ENCODE measurements around the gene PIP4K2B. TPM values are rescaled to one million over a fixed set of nuclear protein-coding genes. Genes with fewer than 3 reads are reported as not detected.
A peak's percentile ranks its signal among the peaks of the same experiment; 100 is the strongest.

The PIP4K2B gene
- polyA plus RNA-seq, 1 donor from 2014 or later = 164 TPM

GRCh38 chr17:38729886-38730525 is 69.3 kb downstream of the PIP4K2B start, which contains the start of gene CISD3:
TSS of gene CISD3 (plus strand) at chr17:38730341. CDS start at chr17:38730359, 18 bp downstream.
- no peaks in the 10 kb centered on the region for H3K9me2 ChIP-seq (ENCODE audit: insufficient read depth, low read length)
- H3K79me2 ChIP-seq (replicated peaks; ENCODE audit: insufficient read depth, low read length) = no peaks in the 10 kb centered on the region
- H2AFZ ChIP-seq (ENCODE audit: low read depth, low read length) = no peak within 1 kb of the TSS
- peak within 1 kb of the TSS; percentile 51 for H3K4me2 ChIP-seq (ENCODE audit: low read length)
- TF ChIP-seq POLR2AphosphoS5 (IDR thresholded peaks at IDR 0.05) (no peak), REST (IDR thresholded peaks at IDR 0.05; ENCODE audit: borderline replicate concordance) (no peak), CTCF (IDR thresholded peaks at IDR 0.05; ENCODE audit: poor library complexity, severe bottlenecking) (peak; percentile 83), SMC3 (conservative IDR thresholded peaks at IDR 0.05; ENCODE audit: poor library complexity) (peak; percentile 67), RAD21 (conservative IDR thresholded peaks at IDR 0.05) (peak; percentile 59)
- no peaks in the 10 kb centered on the region for H4K20me1 ChIP-seq (ENCODE audit: insufficient read depth)
- no peaks in the 10 kb centered on the region for H3K27me3 ChIP-seq (ENCODE audit: insufficient read depth, low read depth, low read length)
- no peaks in the 10 kb centered on the region for H3K9me3 ChIP-seq (ENCODE audit: low read length)
- no peaks in the 10 kb centered on the region for H3K36me3 ChIP-seq (ENCODE audit: insufficient read depth, low read length)
- peak within 1 kb of the TSS; percentile 63 for H3K4me3 ChIP-seq (ENCODE audit: low read length)
- peak within 1 kb of the TSS; percentile 53 for H3K9ac ChIP-seq (ENCODE audit: low read length)
- H3F3A ChIP-seq (ENCODE audit: insufficient read depth, low read length, poor library complexity, severe bottlenecking) = no peaks in the 10 kb centered on the region
- no peak within 1 kb of the TSS for H3K27ac ChIP-seq (ENCODE audit: low read length)

GRCh38 chr17:38729368-38729885 is 69.9 kb downstream of the PIP4K2B start:
- Histone ChIP-seq H2AFZ (ENCODE audit: low read depth, low read length) (no peak overlapping the region), H3K36me3 (ENCODE audit: insufficient read depth, low read length) (no peaks in the 10 kb centered on the region), H3K27me3 (ENCODE audit: insufficient read depth, low read depth, low read length) (no peaks in the 10 kb centered on the region), H3F3A (ENCODE audit: insufficient read depth, low read length, poor library complexity, severe bottlenecking) (no peaks in the 10 kb centered on the region), H3K9ac (ENCODE audit: low read length) (peak overlapping the region; percentile 53), H4K20me1 (ENCODE audit: insufficient read depth) (no peaks in the 10 kb centered on the region), H3K4me2 (ENCODE audit: low read length) (no peak overlapping the region), H3K9me2 (ENCODE audit: insufficient read depth, low read length) (no peaks in the 10 kb centered on the region), H3K4me3 (ENCODE audit: low read length) (peak overlapping the region; percentile 63), H3K79me2 (replicated peaks; ENCODE audit: insufficient read depth, low read length) (no peaks in the 10 kb centered on the region), H3K27ac (ENCODE audit: low read length) (no peak overlapping the region), H3K9me3 (ENCODE audit: low read length) (no peaks in the 10 kb centered on the region)
- TF ChIP-seq POLR2AphosphoS5 (IDR thresholded peaks at IDR 0.05) = no peak
- TF ChIP-seq MXI1 (conservative IDR thresholded peaks at IDR 0.05; ENCODE audit: poor library complexity, severe bottlenecking) = no peak
- TF ChIP-seq TAF1 (IDR thresholded peaks at IDR 0.05; ENCODE audit: low read depth) = no peak
- no peak for TF ChIP-seq CTCF (IDR thresholded peaks at IDR 0.05; ENCODE audit: poor library complexity, severe bottlenecking)
- TF ChIP-seq EZH2 (IDR thresholded peaks at IDR 0.05; ENCODE audit: borderline replicate concordance, insufficient read depth, low read length, poor library complexity, severe bottlenecking) = no peak
- TF ChIP-seq RAD21 (conservative IDR thresholded peaks at IDR 0.05) = no peak
- no peak for TF ChIP-seq SMC3 (conservative IDR thresholded peaks at IDR 0.05; ENCODE audit: poor library complexity)
- no peak for TF ChIP-seq REST (IDR thresholded peaks at IDR 0.05; ENCODE audit: borderline replicate concordance)
- TF ChIP-seq EP300 (conservative IDR thresholded peaks at IDR 0.05; ENCODE audit: poor library complexity, severe bottlenecking) = no peak

Data from neural cell (in vitro differentiated cells).